KBM-7 (cell line): ENCODE data around the gene CEBPE.
"Not testable (repeated sequence)": the region's sequence is repeated elsewhere in the genome, so short reads cannot be mapped to it uniquely, and the experiment has no call there.

Experiments
- DNase-seq: peaks from one replicate; pipeline ENCODE4 v3.0.0-alpha.2; 2015
- in situ Hi-C: fragments of 300-500 bp; cut with MboI; formaldehyde crosslinking; loops from 2 replicates; pipeline ENCODE4 v1.14.3; 2020; ENCODE audit warnings: low sequenced_read_pairs, low pct_unique_long_range_greater_than_20kb, mixed read lengths

Gene CEBPE

GRCh38 chr14:23107620-23108019 is 11.4 kb downstream of the CEBPE start:
- in situ Hi-C loops, DNase-seq: not testable (repeated sequence)

- in situ Hi-C loops: no loop called here
- DNase-seq: no peak
These were observed 12.4 kb downstream of the CEBPE start for GRCh38 chr14:23106747-23107045.

GRCh38 chr14:23105348-23105824 is 13.7 kb downstream of the CEBPE start:
- in situ Hi-C loops: no loop called here
- no peak for DNase-seq

GRCh38 chr14:23104591-23105347 is 14.3 kb downstream of the CEBPE start, which contains the start of gene CIROP:
Gene CIROP, minus strand, starts transcription at chr14:23104989. Its CDS starts 69 bp downstream, at chr14:23104920.
- in situ Hi-C loops: no loop called here
- no peak for DNase-seq

- DNase-seq: no peak
- in situ Hi-C loops: no loop called here
These were observed 14.9 kb downstream of the CEBPE start for GRCh38 chr14:23104070-23104590.

GRCh38 chr14:23103581-23103980 is 15.5 kb downstream of the CEBPE start:
- in situ Hi-C loops: no loop called here
- DNase-seq: no peak

GRCh38 chr14:23102801-23103200 is 16.3 kb downstream of the CEBPE start:
- in situ Hi-C loops: no loop called here
- DNase-seq: no peak

GRCh38 chr14:23101986-23102625 is 16.9 kb downstream of the CEBPE start:
- no peak for DNase-seq
- in situ Hi-C loops: no loop called here

- in situ Hi-C loops: no loop called here
These were observed 17.7 kb downstream of the CEBPE start for GRCh38 chr14:23101213-23101970.

GRCh38 chr14:23099212-23099861 is 19.7 kb downstream of the CEBPE start:
- in situ Hi-C loops: no loop called here
- DNase-seq: no peak

More at GRCh38 chr14:23101213-23101970, 17.7 kb downstream of the CEBPE start:
- DNase-seq: no peak

GRCh38 chr14:23097786-23098185 is 21.3 kb downstream of the CEBPE start:
- in situ Hi-C loops: no loop called here
- DNase-seq: no peak

- DNase-seq: peak; percentile 100
- in situ Hi-C loops: no loop called here
These were observed 23.6 kb downstream of the CEBPE start, which contains the start of gene C14orf119 for GRCh38 chr14:23095196-23096108. Gene C14orf119, plus strand, starts transcription at chr14:23095505. Its CDS starts 2,154 bp downstream, at chr14:23097659.

- in situ Hi-C loops: no loop called here
- DNase-seq: peak; percentile 87
These were observed 24.3 kb downstream of the CEBPE start, which contains the start of gene ACIN1 for GRCh38 chr14:23094666-23095195. Gene ACIN1, minus strand, starts transcription at chr14:23095136. Its CDS starts 24 bp downstream, at chr14:23095112.

- in situ Hi-C loops: no loop called here
These were observed 24.9 kb downstream of the CEBPE start for GRCh38 chr14:23093991-23094665.

GRCh38 chr14:23093526-23093925 is 25.5 kb downstream of the CEBPE start:
- in situ Hi-C loops: no loop called here
- DNase-seq: no peak

More at GRCh38 chr14:23093991-23094665, 24.9 kb downstream of the CEBPE start:
- DNase-seq: no peak

- in situ Hi-C loops: no loop called here
- DNase-seq: no peak
These were observed 26.0 kb downstream of the CEBPE start for GRCh38 chr14:23093104-23093503.
